ENCODE results near the gene PACSIN2.
"Not testable (repeated sequence)": the region's sequence is repeated elsewhere in the genome, so short reads cannot be mapped to it uniquely, and the experiment has no call there.

PACSIN2 gene

GRCh38 chr22:43014869-43015676, at the start of gene PACSIN2:
PACSIN2 (minus strand) TSS chr22:43015149; CDS start chr22:42912080, 103,069 bp downstream.
- DNase-seq (ENCODE audit: low spot score), result peak; percentile 98

- DNase-seq (ENCODE audit: low spot score), result peak; percentile 41
These were observed 45.2 kb upstream of the PACSIN2 start for GRCh38 chr22:43060183-43060582.

- DNase-seq (ENCODE audit: low spot score), result no peak
These were observed 42.7 kb upstream of the PACSIN2 start for GRCh38 chr22:43057641-43058040.

GRCh38 chr22:43053176-43053575, 38.2 kb upstream of the PACSIN2 start:
- DNase-seq (ENCODE audit: low spot score), result no peak

GRCh38 chr22:43050995-43051394, 36.0 kb upstream of the PACSIN2 start:
- no peak for DNase-seq (ENCODE audit: low spot score)

GRCh38 chr22:43047605-43048004, 32.7 kb upstream of the PACSIN2 start:
- DNase-seq (ENCODE audit: low spot score), result no peak

GRCh38 chr22:43044290-43044712, 29.4 kb upstream of the PACSIN2 start:
- DNase-seq (ENCODE audit: low spot score), result no peak

GRCh38 chr22:43042101-43042780, 27.3 kb upstream of the PACSIN2 start:
- DNase-seq (ENCODE audit: low spot score), result no peak

GRCh38 chr22:43039800-43040199, 24.9 kb upstream of the PACSIN2 start:
- no peak for DNase-seq (ENCODE audit: low spot score)

- DNase-seq (ENCODE audit: low spot score), result no peak
These were observed 23.4 kb upstream of the PACSIN2 start for GRCh38 chr22:43038325-43038724.

- no peak for DNase-seq (ENCODE audit: low spot score)
These were observed 21.4 kb upstream of the PACSIN2 start for GRCh38 chr22:43036282-43036829.

GRCh38 chr22:43035250-43035649, 20.3 kb upstream of the PACSIN2 start:
- no peak for DNase-seq (ENCODE audit: low spot score)

- DNase-seq (ENCODE audit: low spot score), result no peak
These were observed 16.7 kb upstream of the PACSIN2 start for GRCh38 chr22:43031617-43032016.

GRCh38 chr22:43018615-43019014, 3.7 kb upstream of the PACSIN2 start:
- no peak for DNase-seq (ENCODE audit: low spot score)

- DNase-seq (ENCODE audit: low spot score), result no peak
These were observed 2.8 kb upstream of the PACSIN2 start for GRCh38 chr22:43017525-43018460.

GRCh38 chr22:43016150-43016549, 1.2 kb upstream of the PACSIN2 start:
- DNase-seq (ENCODE audit: low spot score), result not testable (repeated sequence)

GRCh38 chr22:43015677-43016042, 711 bp upstream of the PACSIN2 start:
- DNase-seq (ENCODE audit: low spot score), result no peak

GRCh38 chr22:43014316-43014868, 557 bp downstream of the PACSIN2 start:
- DNase-seq (ENCODE audit: low spot score), result no peak

GRCh38 chr22:43013355-43014315, 1.3 kb downstream of the PACSIN2 start:
- DNase-seq (ENCODE audit: low spot score), result no peak

- no peak for DNase-seq (ENCODE audit: low spot score)
These were observed 2.6 kb downstream of the PACSIN2 start for GRCh38 chr22:43012390-43012789.

GRCh38 chr22:43011079-43011478, 3.9 kb downstream of the PACSIN2 start:
- DNase-seq (ENCODE audit: low spot score), result no peak

Data from hematopoietic multipotent progenitor cell treated with erythropoietin and hydrocortisone succinate and interleukin-3 and kit ligand, for 15 days (in vitro differentiated cells).